ENCODE data around the gene GORASP1.

The GORASP1 gene

DNA sequence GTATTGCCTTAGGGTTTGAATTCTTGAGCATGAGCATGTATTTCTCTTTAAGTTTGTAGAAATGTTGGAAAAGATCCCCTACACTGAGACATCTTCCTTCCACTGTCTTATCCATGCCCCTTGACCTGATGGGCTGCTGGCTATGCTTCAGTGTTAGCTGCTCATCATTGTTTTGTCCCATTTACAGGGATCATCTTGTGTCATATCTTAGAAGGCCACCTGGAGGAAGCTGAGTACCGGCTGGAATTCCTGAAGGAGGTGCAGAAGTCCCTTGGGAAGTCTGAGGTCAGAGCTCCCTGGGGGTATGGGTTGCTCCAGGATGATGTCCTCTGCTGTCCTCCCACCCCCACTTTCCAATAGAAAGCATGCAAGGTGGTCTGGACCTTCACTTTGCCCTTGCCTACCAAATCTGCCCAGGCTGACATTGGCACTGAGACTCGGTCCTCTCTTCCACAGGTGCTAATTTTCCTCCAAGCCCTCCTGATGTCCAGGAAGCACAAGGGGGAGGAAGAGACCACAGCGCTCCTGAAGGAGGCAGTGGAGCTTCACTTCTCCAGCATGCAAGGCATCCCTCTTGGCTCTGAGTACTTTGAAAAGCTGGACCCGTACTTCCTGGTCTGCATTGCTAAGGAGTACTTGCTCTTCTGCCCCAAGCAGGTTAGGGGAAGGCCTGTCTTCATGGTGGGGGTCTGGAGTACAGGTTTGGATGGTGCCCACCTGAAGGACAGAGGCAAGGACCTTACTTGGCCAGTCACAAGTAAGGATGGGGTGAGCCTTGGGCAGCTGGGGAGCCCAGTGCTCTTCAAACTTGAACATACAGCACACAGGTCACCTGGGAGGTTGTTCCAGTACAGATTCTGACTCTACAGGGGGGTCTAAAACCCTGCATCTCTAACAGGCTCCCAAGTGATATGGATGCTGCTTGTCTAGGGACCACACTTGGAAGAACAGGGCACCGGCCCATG lies 17.7 kb upstream of the GORASP1 start:
- DNase-seq: no peak

DNA sequence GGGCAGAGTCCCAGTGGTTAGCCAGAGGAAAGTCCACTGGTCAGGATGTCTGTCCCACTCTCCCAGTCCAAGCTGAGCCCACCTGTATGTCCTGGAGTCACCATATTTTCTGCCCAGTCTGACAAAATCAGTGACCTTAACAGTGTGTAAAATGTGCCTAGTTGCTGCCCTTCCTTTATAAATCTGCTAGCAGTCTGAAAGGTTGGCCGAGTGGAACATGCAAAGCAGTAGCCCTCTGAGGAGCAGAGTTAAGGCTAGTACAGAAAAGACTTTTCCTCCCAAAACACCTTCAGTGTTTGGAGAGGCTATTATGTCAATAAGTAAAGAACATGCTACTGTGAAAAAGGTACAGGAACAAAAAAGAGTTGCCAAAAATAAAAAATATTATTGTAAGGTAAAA lies 15.4 kb upstream of the GORASP1 start:
- no peak for DNase-seq

DNA sequence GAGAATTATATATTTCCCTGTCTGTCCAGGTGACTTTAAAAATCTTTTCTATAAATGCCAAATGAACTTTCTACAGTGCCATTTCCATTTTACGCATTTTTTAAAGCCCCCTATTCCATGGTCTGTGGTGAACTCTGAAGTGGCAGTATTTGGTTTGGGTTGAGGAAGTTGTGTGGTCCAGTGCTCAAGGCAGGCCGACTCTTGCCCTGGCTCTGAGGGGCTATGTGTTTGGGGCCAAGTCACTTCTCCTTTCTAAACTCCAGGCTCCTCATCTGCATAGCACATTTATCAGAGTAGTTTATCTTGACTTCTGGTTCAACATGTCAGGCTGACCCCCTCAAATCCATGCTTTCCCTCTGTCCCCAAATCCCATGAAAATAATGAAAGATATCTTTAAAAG lies 14.2 kb upstream of the GORASP1 start:
- DNase-seq: no peak

DNA sequence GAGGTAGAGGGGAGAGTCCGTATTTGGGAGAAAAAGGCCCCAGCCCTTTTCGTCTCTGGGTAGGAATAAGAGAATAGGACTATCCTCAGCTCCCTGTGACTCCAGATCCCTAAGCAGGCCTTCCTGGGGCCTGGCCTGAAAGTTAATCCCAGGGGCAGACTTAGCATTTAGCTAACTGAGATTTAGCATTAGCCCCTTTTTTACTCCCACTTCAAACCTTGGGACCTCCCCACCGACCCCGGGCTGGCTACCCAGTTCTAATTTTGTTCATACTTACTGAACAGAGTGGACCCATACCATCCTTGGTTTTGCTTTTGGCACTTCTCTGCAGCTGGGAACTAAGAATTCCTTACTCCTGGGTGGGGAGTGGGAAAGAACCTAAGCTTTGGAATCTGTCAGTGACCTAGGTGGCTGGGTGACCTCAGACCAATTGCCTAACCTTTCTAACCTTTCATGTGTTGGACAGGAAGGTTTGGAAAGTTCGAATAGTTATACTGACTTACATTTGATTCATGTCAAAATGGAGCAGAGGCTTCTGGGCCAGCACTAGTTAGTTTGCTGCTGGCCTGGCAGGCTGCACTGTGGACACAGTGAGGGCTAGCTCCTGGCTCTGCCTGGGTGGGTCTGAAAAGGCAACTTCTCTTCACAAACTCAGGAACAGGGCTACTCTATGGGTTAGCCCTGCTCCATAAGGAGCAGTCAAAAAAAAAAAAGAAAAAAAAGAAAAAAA lies 11.7 kb upstream of the GORASP1 start:
- DNase-seq: no peak

DNA sequence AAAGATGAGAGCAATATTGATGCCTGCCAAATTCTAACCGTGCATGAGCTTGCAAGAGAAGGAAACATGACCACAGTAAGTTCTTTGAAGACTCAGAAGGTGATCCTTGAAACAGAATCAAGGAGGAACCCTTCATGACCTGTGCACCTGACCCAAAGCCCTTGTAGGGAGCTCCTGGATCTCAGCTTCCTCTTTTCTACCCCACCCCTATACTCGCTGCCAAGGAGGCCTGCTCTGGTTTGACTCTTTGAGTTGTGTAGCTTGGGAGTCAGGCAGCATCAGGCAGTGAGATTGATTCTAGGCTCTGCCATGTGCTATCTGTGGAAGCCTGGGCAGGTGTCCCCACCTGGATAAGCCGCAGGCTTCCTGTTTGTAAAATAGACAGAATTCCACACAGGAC lies 10.7 kb upstream of the GORASP1 start:
- DNase-seq: no peak

DNA sequence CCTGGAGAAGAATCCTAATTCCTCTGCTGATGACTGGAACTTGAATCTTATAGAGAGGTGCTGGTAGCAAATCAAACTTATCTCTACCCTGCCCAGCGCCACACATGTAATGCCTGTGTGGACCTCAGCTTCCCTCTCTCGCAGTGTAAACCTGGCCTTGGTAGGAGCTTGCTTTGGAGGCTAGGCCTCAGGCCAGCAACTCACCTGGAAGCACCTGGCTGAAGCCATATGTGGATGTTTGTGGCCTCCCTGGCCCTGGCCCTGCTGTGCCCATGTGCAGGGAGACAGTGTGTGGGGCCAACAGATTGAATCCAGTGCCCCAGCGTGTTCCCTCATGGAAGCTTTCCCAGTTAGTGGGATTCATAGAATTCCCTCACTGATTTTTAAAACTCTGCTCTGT lies 8.4 kb upstream of the GORASP1 start:
- no peak for DNase-seq

DNA sequence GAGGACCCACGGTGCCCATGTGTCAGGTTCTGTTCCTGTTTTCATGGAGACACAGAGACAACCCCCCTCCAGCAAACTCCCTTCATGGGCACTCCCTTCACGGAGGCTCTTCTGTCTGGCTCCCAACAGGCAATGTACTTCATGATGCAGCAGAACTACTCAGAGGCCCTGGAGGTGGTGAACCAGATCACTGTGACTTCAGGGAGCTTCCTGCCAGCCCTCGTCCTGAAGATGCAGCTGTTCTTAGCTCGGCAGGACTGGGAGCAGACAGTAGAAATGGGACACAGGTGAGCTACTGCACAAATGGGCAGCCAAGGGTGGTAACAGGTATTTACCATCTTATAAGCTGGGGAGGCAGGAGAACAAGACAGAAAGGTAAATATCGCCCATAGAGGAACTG lies 7.0 kb upstream of the GORASP1 start:
- DNase-seq: no peak

DNA sequence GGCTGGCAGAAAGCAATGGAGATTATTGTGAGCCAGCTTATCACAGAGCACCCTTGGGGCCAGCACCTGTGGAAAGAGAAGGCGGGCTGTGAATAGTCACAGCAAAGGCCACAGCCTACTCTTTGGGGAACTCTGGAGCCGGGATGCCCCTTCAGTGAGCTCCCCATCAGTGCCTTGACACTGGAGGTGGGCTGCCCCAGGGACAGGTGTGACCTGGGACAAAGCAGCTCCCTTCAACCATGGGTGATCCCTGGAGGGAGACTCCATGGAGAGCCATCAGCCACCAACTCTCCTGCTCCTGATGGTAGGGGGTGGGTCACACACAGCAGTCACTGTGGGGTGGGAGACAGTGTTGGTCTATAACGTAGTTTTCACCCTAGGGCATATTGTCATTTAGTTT lies 5.9 kb upstream of the GORASP1 start:
- DNase-seq: no peak

DNA sequence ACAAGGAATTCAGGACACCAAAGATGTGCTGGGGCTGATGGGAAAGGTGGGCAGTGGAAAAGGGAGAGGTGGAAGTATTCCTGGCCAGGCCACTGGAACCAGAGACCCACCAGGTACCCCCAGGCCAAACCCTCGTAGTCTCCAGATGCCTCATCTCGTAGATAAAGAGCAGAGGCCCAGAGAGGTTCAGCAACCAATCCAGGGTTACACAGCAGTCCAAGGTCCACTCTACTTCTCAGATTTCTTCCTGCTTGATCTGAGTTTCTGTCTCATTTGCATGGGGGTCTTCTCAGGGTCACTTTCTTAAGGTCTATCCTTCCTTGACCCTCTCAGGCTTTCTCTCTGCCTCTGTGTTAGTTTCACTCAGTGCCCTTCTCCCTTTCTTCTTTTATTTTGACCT lies 5.1 kb upstream of the GORASP1 start:
- DNase-seq: no peak

DNA sequence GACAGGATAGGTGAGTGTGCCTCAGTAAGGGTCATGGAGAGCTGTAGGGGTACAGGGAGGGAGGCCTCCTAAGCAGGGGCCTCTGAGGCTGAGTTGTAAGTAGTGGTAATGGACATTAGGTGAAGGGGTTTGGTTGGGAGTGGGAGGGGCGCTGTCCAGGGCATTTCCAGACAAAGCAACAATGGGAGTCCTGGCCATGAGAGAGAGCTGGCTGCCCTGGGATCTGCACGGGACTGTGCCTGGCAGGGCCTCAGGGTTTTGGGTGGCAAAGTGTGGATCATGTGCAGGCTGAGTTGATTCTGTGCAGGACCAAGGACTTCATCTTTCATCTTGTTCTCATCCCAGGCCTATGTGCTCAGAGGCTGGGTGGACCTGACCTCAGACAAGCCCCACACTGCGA lies 4.7 kb upstream of the GORASP1 start:
- no peak for DNase-seq

DNA sequence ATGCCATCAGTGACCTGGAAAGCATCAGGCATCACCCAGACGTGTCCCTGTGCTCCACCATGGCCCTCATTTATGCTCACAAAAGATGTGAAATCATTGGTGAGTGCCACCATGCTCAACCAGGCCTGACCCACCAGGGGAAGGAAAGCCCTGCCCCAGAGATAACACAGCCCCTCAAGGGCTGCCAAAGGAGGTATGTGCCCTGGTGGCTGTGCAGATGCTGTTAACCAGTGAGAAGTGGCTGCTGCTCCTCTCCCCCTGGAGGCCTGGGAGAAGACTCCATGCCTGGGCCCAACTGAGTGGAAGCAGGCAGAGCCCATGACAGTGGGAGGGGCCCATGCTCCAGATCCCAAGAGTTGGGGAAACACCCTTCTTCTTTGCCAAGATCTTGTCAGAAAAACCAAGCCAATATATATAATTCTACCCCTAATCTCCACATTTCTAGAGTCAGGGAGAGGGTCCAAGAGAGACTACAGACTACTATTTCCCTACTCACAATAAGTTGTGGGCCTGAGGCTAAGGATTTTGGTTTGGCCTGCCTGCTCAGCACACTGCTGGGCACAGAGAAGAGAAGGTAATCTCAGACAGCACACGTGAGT lies 2.7 kb upstream of the GORASP1 start:
- DNase-seq: no peak

DNA sequence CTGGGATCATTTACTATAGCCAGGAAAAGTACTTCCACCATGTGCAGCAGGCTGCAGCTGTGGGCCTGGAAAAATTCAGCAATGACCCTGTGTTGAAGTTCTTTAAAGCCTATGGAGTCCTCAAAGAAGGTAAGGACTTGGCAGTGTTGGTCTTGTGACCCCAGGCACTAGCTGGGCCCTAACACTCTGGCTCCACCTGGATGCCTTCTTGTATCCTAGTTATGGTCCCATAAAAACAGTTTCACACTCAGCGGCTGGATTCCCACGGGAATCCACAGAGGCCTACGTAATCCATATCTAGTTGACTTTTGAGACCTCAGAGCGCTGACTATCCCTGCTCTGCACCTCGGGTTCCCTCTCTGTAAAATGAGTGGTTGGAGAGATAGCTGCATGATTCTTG lies 1.7 kb upstream of the GORASP1 start:
- no peak for DNase-seq

DNA sequence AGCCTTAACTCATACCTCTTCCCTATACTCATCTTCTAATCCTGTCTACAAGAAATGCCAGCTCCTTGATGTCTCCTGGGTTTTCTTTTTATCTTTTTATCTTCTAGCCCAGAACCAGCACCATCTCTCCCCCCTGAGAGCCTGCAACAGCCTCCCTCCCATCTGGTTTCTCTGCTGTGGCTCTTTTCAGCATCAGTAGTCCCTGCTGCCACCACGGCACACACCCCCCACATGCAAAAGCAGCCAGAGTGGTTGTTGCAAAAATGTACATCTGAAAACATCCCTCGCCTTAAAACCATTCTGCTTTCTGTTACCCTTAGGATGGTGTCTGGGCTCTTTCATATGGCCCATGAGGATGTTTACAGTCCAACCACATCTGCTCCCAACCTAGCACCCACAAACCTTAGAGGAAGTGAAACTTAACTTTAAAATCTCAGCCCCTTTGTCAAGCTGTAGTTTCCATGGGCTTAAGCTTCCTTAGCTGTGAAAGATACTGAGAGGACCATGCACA lies 828 bp upstream of the GORASP1 start:
- DNase-seq: no peak

DNA sequence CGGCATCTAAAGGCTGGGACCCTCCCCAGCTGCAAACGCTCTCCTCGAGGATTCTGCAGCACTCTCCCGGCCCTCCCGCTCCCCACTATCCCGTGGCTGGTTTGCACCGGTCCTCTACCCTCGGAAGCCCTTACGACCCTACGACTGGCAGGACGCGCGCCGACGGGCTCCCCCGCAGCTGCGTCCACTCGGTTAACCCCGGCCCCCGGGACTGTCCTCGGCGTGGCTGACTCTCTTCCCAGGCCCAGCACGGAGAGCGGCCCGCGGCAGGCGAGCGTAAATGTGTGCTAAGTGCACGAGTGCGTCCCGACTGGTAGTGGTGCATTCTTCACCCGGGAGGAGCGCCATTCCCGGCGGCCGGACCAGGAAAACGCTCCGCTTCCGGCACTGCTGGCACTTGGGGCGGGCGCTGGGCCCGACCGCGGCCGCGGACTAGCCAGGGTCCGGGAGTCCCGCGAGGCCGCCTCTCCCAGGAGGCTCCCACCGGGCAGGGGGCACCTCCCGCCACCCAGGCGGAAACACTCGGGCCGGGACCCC lies 508 bp downstream of the GORASP1 start:
- DNase-seq: no peak

DNA sequence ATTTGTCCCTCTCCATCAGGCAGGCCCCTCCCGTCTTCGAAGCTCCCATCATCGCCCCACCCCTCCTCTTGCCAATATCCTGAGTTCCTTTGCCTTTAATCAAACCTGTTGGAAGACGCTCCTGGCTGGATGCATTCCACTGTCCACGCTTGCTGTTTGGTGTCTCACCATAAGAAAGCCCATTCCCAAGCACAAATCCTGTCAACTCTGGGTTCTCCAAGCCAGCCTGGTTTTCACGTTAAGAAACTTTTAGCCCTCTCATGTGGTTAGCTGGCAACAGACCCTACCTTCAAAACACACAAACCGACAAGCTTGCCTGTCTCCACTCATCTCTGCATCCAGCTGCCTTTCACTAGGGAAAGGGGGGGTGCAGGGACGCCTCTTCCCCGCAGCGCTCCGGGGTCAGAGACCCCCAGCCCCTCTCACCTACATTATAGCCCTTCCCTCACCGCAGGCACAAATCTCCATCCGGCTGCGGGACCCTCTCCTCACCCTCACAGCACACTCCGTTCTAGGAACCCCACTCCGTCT lies 1.1 kb downstream of the GORASP1 start:
- no peak for DNase-seq

DNA sequence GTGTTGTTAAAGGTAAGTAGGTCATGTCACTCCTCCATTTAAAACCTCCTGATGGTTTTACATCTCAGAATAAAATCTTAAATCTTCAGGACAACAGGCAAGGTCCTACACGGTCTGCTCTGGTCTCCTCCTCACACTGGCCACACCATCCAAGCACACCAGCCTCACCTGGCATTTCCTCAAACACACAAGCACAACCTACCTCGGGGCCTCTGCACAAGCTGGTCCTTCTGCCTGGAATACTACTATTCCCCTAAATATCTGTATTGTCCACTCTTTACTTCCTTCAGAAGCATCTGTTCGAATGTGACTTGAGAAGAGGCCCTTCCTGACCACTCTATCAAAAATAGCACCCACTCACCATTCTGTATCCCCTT lies 1.8 kb downstream of the GORASP1 start:
- no peak for DNase-seq

DNA sequence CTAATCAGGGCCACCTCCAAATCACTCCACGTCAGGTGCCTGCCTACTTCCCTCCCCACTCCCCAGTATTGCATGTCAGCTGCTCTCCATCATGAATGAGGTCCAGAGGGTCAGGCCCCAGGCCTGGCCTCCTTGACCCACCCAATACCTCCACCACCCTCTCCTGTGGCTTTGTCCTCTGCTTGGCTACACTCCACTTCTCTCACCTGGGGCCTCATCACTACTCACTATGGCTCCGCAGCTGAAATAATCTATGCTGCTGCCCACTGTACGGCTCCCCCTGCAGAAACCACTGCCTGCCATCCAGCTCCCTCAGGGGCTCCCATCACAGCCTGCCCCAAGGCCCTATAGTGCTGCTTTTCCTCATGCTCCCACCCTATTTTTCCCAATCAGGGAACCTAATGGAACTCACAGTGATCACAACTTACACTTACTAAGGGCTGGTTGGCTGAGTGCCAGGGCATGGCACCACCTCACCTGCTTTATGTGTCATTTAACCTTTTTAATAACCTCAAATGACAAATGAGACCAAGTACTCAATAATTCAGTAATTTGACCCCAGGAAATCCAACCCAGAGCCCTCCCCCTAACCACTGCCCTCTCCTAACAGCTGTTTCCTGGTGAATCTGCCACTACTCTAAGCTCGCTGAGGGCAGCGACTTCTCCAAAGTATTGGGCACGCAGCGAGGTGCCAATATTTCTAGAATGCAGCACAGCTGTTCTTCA lies 2.3 kb downstream of the GORASP1 start:
- DNase-seq: no peak

DNA sequence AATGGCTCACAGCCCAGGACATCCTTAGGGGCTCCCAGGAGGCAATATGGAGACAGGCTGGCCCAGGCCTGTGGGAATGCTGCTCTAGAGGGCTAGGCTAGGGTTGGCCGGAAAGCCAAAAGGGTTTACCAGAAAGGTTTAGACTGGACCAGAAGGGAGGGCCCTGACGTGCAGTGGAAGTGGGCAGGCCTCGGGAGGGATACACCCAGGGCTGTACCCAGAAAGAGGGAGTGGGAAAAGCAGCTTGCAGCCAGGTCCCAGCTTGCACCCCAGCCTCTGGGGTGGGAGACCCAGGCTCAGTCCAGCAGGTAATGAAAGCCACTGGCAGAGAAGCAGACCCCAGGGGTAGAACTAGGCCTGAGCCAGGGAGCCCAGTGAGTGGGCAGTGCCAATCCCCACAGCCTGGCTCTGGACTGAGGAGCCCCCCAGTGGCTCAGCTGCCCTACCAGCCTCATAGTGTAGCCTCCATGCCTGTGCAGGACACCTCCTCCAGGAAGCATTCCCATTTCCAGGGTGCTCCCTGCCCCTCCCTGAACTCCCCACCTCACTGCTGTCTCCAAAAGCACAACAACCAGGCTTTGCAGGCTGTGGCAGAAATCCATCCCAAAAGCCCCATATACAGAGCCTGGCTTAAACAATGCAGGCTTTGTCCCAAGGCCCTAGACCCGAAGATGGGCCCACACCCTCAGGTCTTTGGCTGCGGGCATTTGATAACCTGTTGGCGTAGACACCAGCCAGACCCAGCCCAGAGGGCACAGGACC lies 3.5 kb downstream of the GORASP1 start:
- DNase-seq: no peak

DNA sequence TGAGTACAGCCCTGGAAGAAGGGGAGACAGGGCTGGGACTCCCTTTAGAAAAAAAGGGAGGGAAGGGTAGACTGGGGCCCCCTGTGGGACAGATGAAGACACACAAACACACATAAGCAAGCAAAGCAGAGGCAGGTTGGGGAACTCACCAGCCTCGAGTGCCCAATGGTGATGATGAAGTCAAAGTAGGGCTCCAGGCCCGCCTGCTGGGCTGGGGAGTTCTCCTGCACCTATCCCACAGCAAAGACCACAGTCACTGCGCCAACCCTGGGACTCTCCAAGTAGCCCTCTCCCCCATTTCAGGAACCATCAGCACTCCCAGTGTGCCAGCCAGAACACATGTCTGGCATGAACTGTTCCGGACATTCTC lies 4.1 kb downstream of the GORASP1 start:
- no peak for DNase-seq

DNA sequence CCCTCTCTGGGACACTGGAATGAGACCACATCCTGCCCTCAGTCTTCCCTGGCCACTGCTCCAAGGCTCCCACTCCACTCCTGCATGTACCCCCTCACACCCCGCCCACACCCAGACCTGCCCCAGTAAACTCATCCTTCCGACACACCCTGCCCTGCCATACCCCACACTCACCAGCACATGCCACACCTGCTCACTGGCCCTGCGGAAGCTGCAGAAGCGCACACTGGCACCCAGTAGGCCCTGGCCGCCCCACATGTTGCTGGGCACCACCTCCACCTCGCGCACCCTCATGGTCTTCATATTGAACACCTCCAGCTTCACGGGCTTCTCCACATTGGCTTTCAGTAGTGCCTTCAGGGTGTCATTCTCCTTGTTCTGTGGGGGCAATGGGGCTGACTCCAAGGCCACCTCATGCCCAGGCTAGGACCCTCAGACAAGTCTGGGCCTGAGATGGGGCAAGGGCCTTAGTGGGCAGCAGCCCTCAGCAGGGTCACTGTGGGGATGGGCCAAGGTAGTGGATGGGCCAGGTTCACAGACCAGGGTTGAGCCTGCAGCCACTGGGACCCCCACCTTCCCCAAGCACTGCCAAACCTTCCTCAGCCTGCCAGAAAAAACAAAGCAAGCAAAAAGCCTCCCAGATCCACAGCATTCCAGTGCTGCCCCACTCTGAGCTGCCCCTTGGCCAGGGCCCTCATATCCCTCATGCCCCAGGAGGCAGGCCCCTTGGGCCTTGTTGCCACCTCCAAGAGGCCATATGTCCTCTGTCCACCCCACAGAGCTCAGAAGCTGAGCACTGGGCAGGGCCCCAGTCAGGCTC lies 4.7 kb downstream of the GORASP1 start:
- no peak for DNase-seq

Data from NCI-H748 treated with DMSO at 0.1 percent for 48 hours (cell line).